HFFc6 (cell line): ENCODE results near the gene ZNF304. TPM values are rescaled to one million over a fixed set of nuclear protein-coding genes. Genes with fewer than 3 reads are reported as not detected.

Source experiments
- total RNA-seq, 6 experiments: library from RNA; stranded (reverse); fragmentation: NEBNext Ultra II Directional; extraction: Animal tissue kit (Norgen Biotek cat#: 25700); gene quantifications; 2 replicates in 1 of 6; 3 replicates in 5 of 6; pipeline ENCODE4 v1.2.3, GENCODE V29; 2021

The ZNF304 gene
- total RNA-seq, 6 experiments from 2014 or later: 7.1 to 8.1 (median 7.7) TPM

Other genes starting within 250 kb of the ZNF304 start
- gene USP29, start 231.3 kb upstream of the ZNF304 start, total RNA-seq: not detected
- not detected for gene ZIM3, start 206.1 kb upstream of the ZNF304 start, total RNA-seq
- not detected for gene DUXA, start 183.8 kb upstream of the ZNF304 start, total RNA-seq
- 10 to 100 TPM; 20.1 to 23.1 (median 22.6) TPM for gene ZNF264, start 159.8 kb upstream of the ZNF304 start, total RNA-seq
- 1 to 10 TPM in 1 of 6 experiments, under 1 TPM in 4, not detected in 1; 0.31 to 1.1 (median 0.48) TPM for gene AURKC, start 120.2 kb upstream of the ZNF304 start, total RNA-seq
- 10 to 100 TPM; 10.7 to 12.8 (median 11.9) TPM for gene ZNF805, start 110.6 kb upstream of the ZNF304 start, total RNA-seq
- gene ZNF460, start 70.8 kb upstream of the ZNF304 start, total RNA-seq: 10 to 100 TPM; 17.3 to 39.5 (median 22.2) TPM
- gene ZNF543, start 30.8 kb upstream of the ZNF304 start, total RNA-seq: 1 to 10 TPM; 4.6 to 5.2 (median 4.8) TPM
- gene TRAPPC2B, start 12.3 kb downstream of the ZNF304 start, total RNA-seq: 1 to 10 TPM; 7.3 to 8.5 (median 8.2) TPM
- 1 to 10 TPM; 1.5 to 2.9 (median 1.7) TPM for gene ZNF547, start 12.3 kb downstream of the ZNF304 start, total RNA-seq
- gene ZNF548, start 38.6 kb downstream of the ZNF304 start, total RNA-seq: 10 to 100 TPM in 1 of 6 experiments, 1 to 10 TPM in 5; 8.0 to 10.4 (median 9.2) TPM
- 1 to 10 TPM; 6.4 to 8.1 (median 7.0) TPM for gene ZNF17, start 59.9 kb downstream of the ZNF304 start, total RNA-seq
- 1 to 10 TPM; 4.8 to 8.0 (median 6.6) TPM for gene ZNF749, start 84.1 kb downstream of the ZNF304 start, total RNA-seq
- gene VN1R1, start 105.9 kb downstream of the ZNF304 start, total RNA-seq: under 1 TPM; 0.12 to 0.46 (median 0.17) TPM
- gene ZNF772, start 126.3 kb downstream of the ZNF304 start, total RNA-seq: 1 to 10 TPM; 2.3 to 5.9 (median 4.7) TPM
- gene ZNF419, start 136.5 kb downstream of the ZNF304 start, total RNA-seq: 10 to 100 TPM in 2 of 6 experiments, 1 to 10 TPM in 4; 6.3 to 10.6 (median 7.3) TPM
- 1 to 10 TPM; 5.7 to 8.0 (median 6.8) TPM for gene ZNF773, start 148.7 kb downstream of the ZNF304 start, total RNA-seq
- gene ZNF549, start 176.1 kb downstream of the ZNF304 start, total RNA-seq: 1 to 10 TPM; 3.0 to 4.0 (median 3.7) TPM
- gene ZNF550, start 208.6 kb downstream of the ZNF304 start, total RNA-seq: 1 to 10 TPM; 4.8 to 8.5 (median 5.6) TPM
- 1 to 10 TPM; 3.8 to 5.4 (median 5.0) TPM for gene ZNF416, start 227.6 kb downstream of the ZNF304 start, total RNA-seq
- gene ZIK1, start 232.9 kb downstream of the ZNF304 start, total RNA-seq: 1 to 10 TPM in 3 of 6 experiments, under 1 TPM in 3; 0.80 to 3.0 (median 1.3) TPM
- gene ZNF530, start 248.6 kb downstream of the ZNF304 start, total RNA-seq: 1 to 10 TPM; 2.3 to 4.5 (median 3.6) TPM